Stimulated activated CD4-positive, alpha-beta T cell treated with anti-CD3 and anti-CD28 coated beads, Interleukin-1b, Interleukin-23, amount 100 ng/mL, for 1 hour (primary cell): Measurements from ENCODE around the gene HPSE2.

Source experiments
- DNase-seq, 2 donors: peaks; one replicate each; pipeline ENCODE4 v3.0.0-alpha.2; 2020; ENCODE audit warnings: low read depth in 2 of 2

The HPSE2 gene

GRCh38 chr10:98846787-98847186 lies 388.9 kb downstream of the HPSE2 start:
- DNase-seq: no peak

GRCh38 chr10:98833542-98833941 lies 402.1 kb downstream of the HPSE2 start:
- DNase-seq: no peak

- no peak for DNase-seq
Measured at GRCh38 chr10:98832738-98833137, 402.9 kb downstream of the HPSE2 start.

GRCh38 chr10:98832196-98832595 lies 403.5 kb downstream of the HPSE2 start:
- DNase-seq: no peak

- no peak for DNase-seq
Measured at GRCh38 chr10:98831391-98831790, 404.3 kb downstream of the HPSE2 start.

GRCh38 chr10:98825741-98826140 lies 409.9 kb downstream of the HPSE2 start:
- DNase-seq: no peak

GRCh38 chr10:98817396-98817795 lies 418.3 kb downstream of the HPSE2 start:
- DNase-seq: no peak

GRCh38 chr10:98815039-98815885 lies 420.4 kb downstream of the HPSE2 start:
- DNase-seq: no peak

GRCh38 chr10:98814470-98814869 lies 421.2 kb downstream of the HPSE2 start:
- DNase-seq: no peak

GRCh38 chr10:98808282-98808892 lies 427.3 kb downstream of the HPSE2 start:
- DNase-seq: no peak

GRCh38 chr10:98800263-98800662 lies 435.4 kb downstream of the HPSE2 start:
- DNase-seq: no peak

GRCh38 chr10:98795467-98795866 lies 440.2 kb downstream of the HPSE2 start:
- DNase-seq: no peak

GRCh38 chr10:98790817-98791216 lies 444.8 kb downstream of the HPSE2 start:
- no peak for DNase-seq

- no peak for DNase-seq
Measured at GRCh38 chr10:98778277-98778759, 457.3 kb downstream of the HPSE2 start.

- DNase-seq: no peak
Measured at GRCh38 chr10:98758463-98758862, 477.2 kb downstream of the HPSE2 start.

GRCh38 chr10:98748298-98748697 lies 487.4 kb downstream of the HPSE2 start:
- no peak for DNase-seq

- no peak for DNase-seq
Measured at GRCh38 chr10:98745645-98746044, 490.0 kb downstream of the HPSE2 start.

GRCh38 chr10:98720551-98720950 lies 515.1 kb downstream of the HPSE2 start:
- DNase-seq: no peak

GRCh38 chr10:98713586-98713985 lies 522.1 kb downstream of the HPSE2 start:
- DNase-seq: no peak

GRCh38 chr10:98696516-98696915 lies 539.1 kb downstream of the HPSE2 start:
- no peak for DNase-seq

GRCh38 chr10:98694883-98695282 lies 540.8 kb downstream of the HPSE2 start:
- no peak for DNase-seq

GRCh38 chr10:98694014-98694413 lies 541.6 kb downstream of the HPSE2 start:
- DNase-seq: no peak

- no peak for DNase-seq
Measured at GRCh38 chr10:98687685-98688084, 548.0 kb downstream of the HPSE2 start.
